HG02610 (cell line): ENCODE data around the gene ACTR3.

Experiments used
- ATAC-seq: cut with Tn5 transposase; IDR thresholded peaks from one replicate; pipeline ENCODE4 v1.9.1; 2021; ENCODE audit warnings: mild to moderate bottlenecking, moderate library complexity; ENCODE audit not compliant: unreplicated experiment

The ACTR3 gene

DNA sequence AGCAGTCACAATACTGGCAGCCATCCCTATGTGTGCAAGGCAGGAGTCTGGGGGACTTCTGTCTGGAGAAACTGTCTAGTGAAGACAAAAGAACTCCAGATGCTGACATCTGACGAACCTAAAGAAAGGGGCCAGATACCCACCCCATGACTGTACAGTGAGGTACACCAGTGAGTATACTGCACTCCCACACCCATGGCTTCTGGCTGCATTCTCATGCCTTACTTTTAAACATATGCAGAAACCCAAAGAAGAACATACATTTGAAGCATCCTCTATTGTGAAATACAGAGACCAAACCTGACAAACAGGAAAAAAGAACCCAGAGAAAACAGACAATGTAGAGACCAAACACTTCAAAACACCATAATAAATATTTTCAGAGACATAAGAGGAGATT, 102.2 kb downstream of the ACTR3 start:
- ATAC-seq, result no peak

DNA sequence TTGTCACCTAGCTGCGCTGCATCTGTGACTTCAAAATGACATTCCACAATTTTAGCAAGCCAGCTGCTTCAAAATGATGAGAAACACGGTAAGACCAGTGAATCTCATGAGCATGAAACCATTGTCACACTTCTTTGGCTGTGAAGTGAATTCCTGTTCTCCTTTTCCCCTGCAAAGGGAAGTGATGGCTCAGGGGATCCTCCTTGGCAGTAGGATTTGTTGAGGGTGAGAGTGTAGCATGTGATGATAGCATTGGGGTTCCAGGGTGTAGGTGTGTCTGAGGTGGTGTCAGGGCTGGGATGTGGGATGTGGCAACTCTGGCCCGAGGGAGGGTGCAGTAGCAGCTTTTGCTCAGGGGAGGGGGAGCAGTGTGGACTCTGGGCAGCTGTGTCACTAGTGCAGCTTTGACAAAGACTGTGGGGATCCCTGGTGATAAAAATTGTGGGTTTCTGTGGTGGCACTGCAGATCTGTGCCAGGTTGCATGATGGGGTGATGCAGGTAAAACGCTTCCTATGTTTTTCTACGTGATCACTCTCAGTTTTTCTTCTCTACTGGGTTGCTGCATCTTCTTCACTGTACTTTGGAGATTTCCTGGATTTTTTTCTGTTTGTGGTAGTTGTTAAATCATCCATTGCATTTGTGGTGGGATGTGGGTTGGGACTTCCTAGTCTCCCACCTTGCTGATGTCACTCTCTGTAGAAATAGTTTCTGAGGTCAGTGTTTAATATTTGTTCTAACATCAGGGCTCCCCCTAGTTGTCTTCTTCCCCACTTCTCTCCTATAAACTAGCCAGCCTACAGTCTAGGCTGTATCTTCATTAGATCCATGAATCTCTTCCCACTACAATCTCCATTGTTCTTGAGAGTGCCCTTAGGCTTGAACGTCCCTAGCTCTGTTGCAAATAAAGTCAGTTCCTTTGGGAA, 107.0 kb downstream of the ACTR3 start:
- no peak for ATAC-seq

DNA sequence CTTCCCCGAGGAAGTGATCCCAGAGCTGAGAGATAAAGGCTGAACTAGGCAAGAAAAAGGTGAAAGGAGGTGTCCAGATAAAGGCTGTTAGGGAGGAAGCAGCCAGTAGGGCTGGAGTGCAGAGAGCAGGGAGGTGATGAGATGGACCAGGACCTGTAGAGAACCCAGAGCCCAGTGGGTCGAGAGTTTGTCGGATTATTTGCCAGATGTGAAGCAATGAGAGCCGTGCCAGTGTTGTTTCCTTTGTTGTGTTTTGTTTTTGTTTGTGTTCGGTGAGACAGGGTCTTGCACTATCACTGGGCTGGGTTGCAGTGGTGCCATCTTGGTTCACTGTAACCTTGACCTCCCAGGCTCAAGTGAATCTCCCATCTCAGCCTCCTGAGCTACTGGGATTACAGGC, 111.3 kb downstream of the ACTR3 start:
- no peak for ATAC-seq

GRCh38 chr2:114001937-114002336, 112.0 kb downstream of the ACTR3 start:
- no peak for ATAC-seq

DNA sequence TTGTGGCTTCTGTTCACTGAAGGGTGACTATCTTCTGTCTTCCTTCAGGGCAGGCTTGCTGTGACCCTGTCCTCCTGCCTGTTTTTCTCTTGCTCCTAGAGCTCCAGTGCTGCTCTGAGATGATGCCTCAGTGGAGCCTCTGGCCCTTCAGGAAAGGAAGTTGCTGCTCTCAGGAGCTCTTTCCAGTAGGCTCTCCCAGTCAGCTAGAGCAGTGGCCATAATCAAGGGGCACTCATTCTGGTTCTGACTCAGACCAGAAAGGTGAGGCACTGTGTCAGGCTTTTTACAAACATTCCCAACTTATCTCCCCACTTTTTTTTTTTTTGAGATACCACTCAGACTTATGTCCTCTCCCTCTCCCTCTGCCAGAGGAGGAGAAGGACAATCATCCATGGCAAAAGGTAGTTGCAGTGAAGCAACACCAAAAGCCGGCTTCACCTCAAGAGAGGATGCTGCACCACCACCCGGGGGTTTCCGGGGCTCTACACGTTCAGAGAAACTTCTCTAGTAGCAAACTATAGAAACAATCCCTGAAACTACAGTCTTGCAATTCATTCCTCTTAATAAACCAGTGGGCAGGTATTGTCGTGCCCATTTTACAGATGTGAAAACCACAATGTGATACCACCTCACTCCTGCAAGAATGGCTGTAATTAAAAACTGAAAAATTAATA, 115.4 kb downstream of the ACTR3 start:
- peak; percentile 47 for ATAC-seq

DNA sequence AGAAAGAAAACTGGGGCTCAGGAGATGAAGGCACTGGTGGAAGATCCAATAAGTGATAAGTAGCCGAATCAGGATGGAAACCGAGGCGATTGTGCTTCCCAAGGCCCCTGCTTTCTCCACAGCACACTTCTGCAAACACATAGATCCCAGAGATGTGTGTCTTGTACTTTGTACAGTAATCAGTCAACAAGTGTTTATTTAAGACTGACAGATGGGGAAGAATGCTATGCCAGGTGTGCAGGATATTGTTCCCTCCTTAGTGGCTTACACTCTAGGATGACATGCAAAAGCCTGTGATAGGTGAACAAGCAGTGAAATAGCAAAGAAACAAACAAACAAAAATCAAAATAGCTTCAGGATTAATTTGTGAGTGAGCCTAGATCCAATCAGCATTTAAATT, 116.6 kb downstream of the ACTR3 start:
- ATAC-seq, result no peak

DNA sequence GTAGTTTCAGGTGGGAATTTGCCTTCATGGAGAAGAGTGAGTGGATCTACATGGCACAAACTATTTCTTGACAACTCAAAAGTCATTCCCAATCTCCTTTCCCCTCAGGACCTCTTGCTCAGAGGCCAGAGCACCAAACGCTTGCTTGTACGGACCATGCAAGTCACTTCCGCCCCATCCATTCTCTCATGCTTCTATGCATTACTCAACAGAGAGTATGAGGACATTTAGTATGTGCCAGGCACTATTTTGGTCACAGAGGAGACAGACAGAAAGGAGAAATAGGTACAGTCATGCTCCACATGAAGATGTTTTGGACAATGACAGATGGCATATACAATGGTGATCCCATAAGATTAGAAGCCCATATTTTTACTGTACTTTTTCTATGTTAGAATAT, 117.5 kb downstream of the ACTR3 start:
- ATAC-seq, result no peak

DNA sequence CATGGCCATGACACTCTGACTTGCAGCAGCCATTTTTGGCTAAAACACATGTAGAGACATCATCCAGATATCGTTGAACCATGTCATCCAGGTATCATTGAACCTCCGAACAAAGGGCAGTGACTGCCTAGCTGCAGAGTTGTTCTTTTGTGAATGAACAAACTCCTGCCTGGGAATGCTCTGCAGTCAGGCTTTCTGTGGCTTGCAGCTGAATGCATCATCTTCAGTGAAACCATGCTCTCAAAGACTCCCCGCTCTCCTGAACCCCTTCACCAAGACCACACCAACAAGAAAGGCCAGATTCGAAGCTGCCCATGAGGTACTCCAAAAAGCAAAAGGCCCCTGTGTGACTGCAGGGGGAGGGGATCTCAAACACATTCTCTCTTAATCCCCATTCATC, 118.8 kb downstream of the ACTR3 start:
- no peak for ATAC-seq

- ATAC-seq, result no peak
Measured at GRCh38 chr2:114009205-114009944, 119.5 kb downstream of the ACTR3 start.

- ATAC-seq, result no peak
Measured at GRCh38 chr2:114010001-114010400, 120.1 kb downstream of the ACTR3 start.

DNA sequence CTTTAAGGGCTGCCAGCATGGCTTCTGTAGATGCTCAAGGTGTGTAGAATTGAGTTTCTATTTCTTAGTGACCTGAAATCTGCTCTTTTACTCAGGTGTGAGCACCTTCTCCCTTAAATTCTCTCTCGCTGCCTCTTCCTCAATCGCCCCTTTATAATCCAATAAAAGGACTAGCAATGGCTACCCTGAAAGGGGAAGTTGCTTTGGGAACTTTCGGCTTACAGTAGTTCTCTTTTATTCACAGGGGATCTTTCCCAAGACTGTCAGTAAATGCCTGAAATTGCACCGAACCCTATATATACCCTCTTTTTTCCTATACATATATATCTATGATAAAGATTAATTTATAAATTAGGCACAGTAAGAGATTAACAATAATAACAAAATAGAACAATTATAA, 121.8 kb downstream of the ACTR3 start:
- no peak for ATAC-seq
